NCI-H128 (cell line): Measurements from ENCODE around the gene GAS2.

ENCODE experiments used
- DNase-seq: peaks from one replicate; lab custom pipeline; 2025; ENCODE audit not compliant: unreplicated experiment; lab: John Stamatoyannopoulos, UW

The GAS2 gene

GRCh38 chr11:22671751-22672150 is 5.3 kb downstream of the GAS2 start:
- no peak for DNase-seq

- DNase-seq, result no peak
These were observed 8.3 kb downstream of the GAS2 start for GRCh38 chr11:22674470-22675439.

- no peak for DNase-seq
These were observed 10.9 kb downstream of the GAS2 start for GRCh38 chr11:22677153-22677903.

- DNase-seq, result no peak
These were observed 14.2 kb downstream of the GAS2 start for GRCh38 chr11:22680628-22681027.

GRCh38 chr11:22681281-22681812 is 14.9 kb downstream of the GAS2 start:
- no peak for DNase-seq

GRCh38 chr11:22684082-22684481 is 17.7 kb downstream of the GAS2 start:
- no peak for DNase-seq

GRCh38 chr11:22685111-22685510 is 18.7 kb downstream of the GAS2 start:
- no peak for DNase-seq

GRCh38 chr11:22688914-22689313 is 22.5 kb downstream of the GAS2 start:
- no peak for DNase-seq

- no peak for DNase-seq
These were observed 23.8 kb downstream of the GAS2 start for GRCh38 chr11:22690257-22690656.

GRCh38 chr11:22690871-22691270 is 24.5 kb downstream of the GAS2 start:
- DNase-seq, result no peak

GRCh38 chr11:22699388-22699787 is 33.0 kb downstream of the GAS2 start:
- DNase-seq, result no peak

- DNase-seq, result no peak
These were observed 35.6 kb downstream of the GAS2 start for GRCh38 chr11:22702031-22702430.

GRCh38 chr11:22703040-22703439 is 36.6 kb downstream of the GAS2 start:
- DNase-seq, result peak; percentile 69

- peak; percentile 83 for DNase-seq
These were observed 37.2 kb downstream of the GAS2 start for GRCh38 chr11:22703591-22703990.

GRCh38 chr11:22707119-22707899 is 40.9 kb downstream of the GAS2 start:
- DNase-seq, result no peak

GRCh38 chr11:22711071-22711770 is 44.8 kb downstream of the GAS2 start:
- DNase-seq, result no peak

GRCh38 chr11:22711880-22712279 is 45.5 kb downstream of the GAS2 start:
- no peak for DNase-seq

- DNase-seq, result no peak
These were observed 46.9 kb downstream of the GAS2 start for GRCh38 chr11:22713336-22713735.

- no peak for DNase-seq
These were observed 49.6 kb downstream of the GAS2 start for GRCh38 chr11:22715971-22716370.

GRCh38 chr11:22720457-22720856 is 54.0 kb downstream of the GAS2 start:
- no peak for DNase-seq
